K562 (cell line): Measurements from ENCODE around the gene MSL2. TPM values are rescaled to one million over a fixed set of nuclear protein-coding genes. Genes with fewer than 3 reads are reported as not detected.
A peak's percentile ranks its signal among the peaks of the same experiment; 100 is the strongest.

Experiments used
- ARID3B ChIP-seq: fragments of 250-450 bp; sonication (Bioruptor Pico); IDR thresholded peaks from 2 replicates; pipeline ENCODE4 v1.4.0; 2020; ENCODE audit warnings: borderline replicate concordance
- ATF6 ChIP-seq: sonication (generic); formaldehyde crosslinking; IDR thresholded peaks from 2 replicates; pipeline ENCODE4 v1.4.0; 2020; ENCODE audit warnings: mild to moderate bottlenecking, missing genetic modification reagents
- HDAC1 ChIP-seq, 2 experiments: fragments of 450-650 bp; IDR thresholded peaks; 2 replicates each; pipeline ENCODE4 v1.6.1; 2016 to 2017; ENCODE audit warnings: inconsistent platforms in 1 of 2, mild to moderate bottlenecking in 1 of 2, moderate library complexity in 1 of 2
- HDAC3 ChIP-seq: fragments of 450-650 bp; IDR thresholded peaks from 2 replicates; pipeline ENCODE4 v1.6.1; 2018; ENCODE audit warnings: borderline replicate concordance, mild to moderate bottlenecking, moderate library complexity; ENCODE audit not compliant: partially characterized antibody
- MCM2 ChIP-seq: fragments of 450-650 bp; IDR thresholded peaks from 2 replicates; pipeline ENCODE4 v1.6.1; 2017; ENCODE audit warnings: low read depth, mild to moderate bottlenecking
- NCOA2 ChIP-seq, 2 experiments: fragments of 450-650 bp; IDR thresholded peaks; 2 replicates each; pipeline ENCODE4 v1.6.1; 2018; ENCODE audit warnings: mild to moderate bottlenecking in 2 of 2, moderate library complexity in 1 of 2; ENCODE audit not compliant: partially characterized antibody in 2 of 2
- TAF7 ChIP-seq: fragments of 450-650 bp; IDR thresholded peaks from 2 replicates; pipeline ENCODE4 v1.6.1; 2016; ENCODE audit warnings: missing genetic modification characterization, missing compliant biosample characterization
- ZNF668 ChIP-seq: fragments of 250-450 bp; sonication (Bioruptor Pico); IDR thresholded peaks from 2 replicates; pipeline ENCODE4 v1.8.0; 2022; ENCODE audit warnings: mild to moderate bottlenecking, inconsistent platforms
- polyA plus RNA-seq, 8 experiments: library from polyadenylated mRNA; depleted of rRNA in 4 of 8; stranded (reverse) in 5 of 8; unstranded in 3 of 8; fragments of >200 nt; fragmentation: Nextera tagmentation in 2 of 8; fragmentation: Illumina TruSeq in 1 of 8; extraction: Ambion mirVana in 2 of 8; extraction: Trizol in 1 of 8; gene quantifications; 2 replicates each; pipeline versions ENCODE4 v1.2.1 to v1.2.3, GENCODE V29; 2011 to 2014; ENCODE audit warnings: inconsistent platforms in 1 of 8, missing spikeins in 1 of 8
- total RNA-seq, 7 experiments: library from RNA; depleted of rRNA in 6 of 7; stranded (reverse); fragments of >200 nt in 6 of 7; fragmentation: Illumina TruSeq in 2 of 7; extraction: Trizol in 2 of 7; gene quantifications; 2 replicates each; pipeline versions ENCODE4 v1.2.1 to v1.2.3, GENCODE V29; 2011 to 2021; ENCODE audit warnings: low replicate concordance in 1 of 7
- TF ChIP-seq, protein P1 (sequence below): sonication (generic); formaldehyde crosslinking; IDR thresholded peaks from 2 replicates; pipeline ENCODE4 v1.8.1; 2023; ENCODE audit warnings: mild to moderate bottlenecking, missing genetic modification reagents
- TF ChIP-seq, protein P2 (sequence below), 2 experiments: fragments of 450-650 bp in 1 of 2; sonication (generic) in 1 of 2; formaldehyde crosslinking; conservative IDR thresholded peaks; 2 replicates each; pipeline versions ENCODE4 v1.4.0 to v1.8.1; 2020 to 2022; ENCODE audit warnings: mild to moderate bottlenecking in 1 of 2, missing genetic modification reagents in 1 of 2
- TF ChIP-seq, protein P3 (sequence below): fragments of 200-800 bp; sonication (Bioruptor generic); IDR thresholded peaks from 2 replicates; pipeline ENCODE4 v1.6.1; 2017; ENCODE audit warnings: missing genetic modification characterization, missing compliant biosample characterization
- TF ChIP-seq, protein P4 (sequence below): fragments of 250-450 bp; sonication (Bioruptor Pico); IDR thresholded peaks from 2 replicates; pipeline ENCODE4 v1.8.0; 2022; ENCODE audit warnings: inconsistent platforms, mild to moderate bottlenecking, moderate library complexity, borderline replicate concordance
- TF ChIP-seq, protein P5 (sequence below): fragments of 450-650 bp; IDR thresholded peaks from 2 replicates; pipeline ENCODE4 v1.6.1; 2016; ENCODE audit warnings: low read depth, mild to moderate bottlenecking, moderate library complexity

MSL2 gene
- total and polyA plus RNA-seq, 9 of the 15 experiments (the other 6 are each of a cell fraction or from before 2014, with no cell fraction given) = 1.9 to 19.9 (median 9.1) TPM

DNA sequence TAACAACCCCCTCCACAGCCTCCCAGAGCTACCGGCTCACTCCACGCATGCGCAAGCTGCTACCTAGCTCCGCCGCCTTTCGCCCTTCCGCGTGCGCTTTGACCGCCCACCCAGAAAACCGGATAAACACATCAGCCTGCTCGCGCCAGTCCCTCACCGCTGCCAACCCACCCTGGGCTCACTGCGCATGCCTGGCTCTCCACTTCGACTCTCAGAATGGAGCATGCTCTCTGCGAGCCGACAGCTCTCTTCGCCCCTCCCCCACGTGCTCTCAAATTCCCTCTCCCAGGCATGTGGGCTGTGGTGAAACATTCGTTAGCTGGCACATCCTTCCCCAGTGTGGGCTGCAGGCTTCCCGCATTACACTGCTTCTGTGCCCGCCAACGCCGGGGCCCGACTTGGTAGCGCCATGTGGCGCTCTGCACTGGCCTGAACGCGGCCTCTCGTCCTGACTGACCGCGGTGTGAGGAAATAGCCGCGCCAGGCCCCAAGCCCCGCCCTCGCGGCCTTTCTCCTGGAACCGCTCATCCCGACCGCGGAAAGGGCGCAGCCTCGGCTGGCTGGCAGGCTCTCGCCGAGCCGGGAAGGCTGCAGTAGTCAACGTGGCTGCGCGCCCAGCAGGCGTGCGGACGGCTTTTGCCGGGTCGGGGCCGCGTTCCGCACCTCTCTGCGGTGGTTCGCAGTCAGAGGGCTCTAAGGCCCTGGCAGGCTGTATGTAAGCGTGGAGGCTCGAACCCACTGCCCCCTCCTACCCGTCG lies 445 bp upstream of the MSL2 start (continued):
- TF ChIP-seq, protein P1, sequence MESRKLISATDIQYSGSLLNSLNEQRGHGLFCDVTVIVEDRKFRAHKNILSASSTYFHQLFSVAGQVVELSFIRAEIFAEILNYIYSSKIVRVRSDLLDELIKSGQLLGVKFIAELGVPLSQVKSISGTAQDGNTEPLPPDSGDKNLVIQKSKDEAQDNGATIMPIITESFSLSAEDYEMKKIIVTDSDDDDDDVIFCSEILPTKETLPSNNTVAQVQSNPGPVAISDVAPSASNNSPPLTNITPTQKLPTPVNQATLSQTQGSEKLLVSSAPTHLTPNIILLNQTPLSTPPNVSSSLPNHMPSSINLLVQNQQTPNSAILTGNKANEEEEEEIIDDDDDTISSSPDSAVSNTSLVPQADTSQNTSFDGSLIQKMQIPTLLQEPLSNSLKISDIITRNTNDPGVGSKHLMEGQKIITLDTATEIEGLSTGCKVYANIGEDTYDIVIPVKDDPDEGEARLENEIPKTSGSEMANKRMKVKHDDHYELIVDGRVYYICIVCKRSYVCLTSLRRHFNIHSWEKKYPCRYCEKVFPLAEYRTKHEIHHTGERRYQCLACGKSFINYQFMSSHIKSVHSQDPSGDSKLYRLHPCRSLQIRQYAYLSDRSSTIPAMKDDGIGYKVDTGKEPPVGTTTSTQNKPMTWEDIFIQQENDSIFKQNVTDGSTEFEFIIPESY (CRISPR knock-in tag) = peak; percentile 92
- TF ChIP-seq MCM2 = no peak
- TF ChIP-seq HDAC3 = no peak
- no peak for TF ChIP-seq ARID3B
- peak; percentile 72 for TF ChIP-seq TAF7 (tag)
- TF ChIP-seq HDAC1 (IDR thresholded peaks at IDR 0.05) = peak in 1 of 2 experiments; percentile 91; a peak in 2 of 4 replicates
- no peak for TF ChIP-seq ZNF668 (CRISPR knock-in tag)
- TF ChIP-seq, protein P2, sequence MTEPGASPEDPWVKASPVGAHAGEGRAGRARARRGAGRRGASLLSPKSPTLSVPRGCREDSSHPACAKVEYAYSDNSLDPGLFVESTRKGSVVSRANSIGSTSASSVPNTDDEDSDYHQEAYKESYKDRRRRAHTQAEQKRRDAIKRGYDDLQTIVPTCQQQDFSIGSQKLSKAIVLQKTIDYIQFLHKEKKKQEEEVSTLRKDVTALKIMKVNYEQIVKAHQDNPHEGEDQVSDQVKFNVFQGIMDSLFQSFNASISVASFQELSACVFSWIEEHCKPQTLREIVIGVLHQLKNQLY (CRISPR knock-in tag; conservative IDR thresholded peaks at IDR 0.05) = peak in 1 of 2 experiments; percentile 76; a peak in 1 of 4 replicates
- TF ChIP-seq ATF6 (CRISPR knock-in tag) = peak; percentile 96
- TF ChIP-seq, protein P3, sequence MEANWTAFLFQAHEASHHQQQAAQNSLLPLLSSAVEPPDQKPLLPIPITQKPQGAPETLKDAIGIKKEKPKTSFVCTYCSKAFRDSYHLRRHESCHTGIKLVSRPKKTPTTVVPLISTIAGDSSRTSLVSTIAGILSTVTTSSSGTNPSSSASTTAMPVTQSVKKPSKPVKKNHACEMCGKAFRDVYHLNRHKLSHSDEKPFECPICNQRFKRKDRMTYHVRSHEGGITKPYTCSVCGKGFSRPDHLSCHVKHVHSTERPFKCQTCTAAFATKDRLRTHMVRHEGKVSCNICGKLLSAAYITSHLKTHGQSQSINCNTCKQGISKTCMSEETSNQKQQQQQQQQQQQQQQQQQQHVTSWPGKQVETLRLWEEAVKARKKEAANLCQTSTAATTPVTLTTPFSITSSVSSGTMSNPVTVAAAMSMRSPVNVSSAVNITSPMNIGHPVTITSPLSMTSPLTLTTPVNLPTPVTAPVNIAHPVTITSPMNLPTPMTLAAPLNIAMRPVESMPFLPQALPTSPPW (CRISPR knock-in tag) = no peak
- TF ChIP-seq NCOA2 (IDR thresholded peaks at IDR 0.05; ENCODE audit: partially characterized antibody in 2 of 2) = no peak
- TF ChIP-seq, protein P4, sequence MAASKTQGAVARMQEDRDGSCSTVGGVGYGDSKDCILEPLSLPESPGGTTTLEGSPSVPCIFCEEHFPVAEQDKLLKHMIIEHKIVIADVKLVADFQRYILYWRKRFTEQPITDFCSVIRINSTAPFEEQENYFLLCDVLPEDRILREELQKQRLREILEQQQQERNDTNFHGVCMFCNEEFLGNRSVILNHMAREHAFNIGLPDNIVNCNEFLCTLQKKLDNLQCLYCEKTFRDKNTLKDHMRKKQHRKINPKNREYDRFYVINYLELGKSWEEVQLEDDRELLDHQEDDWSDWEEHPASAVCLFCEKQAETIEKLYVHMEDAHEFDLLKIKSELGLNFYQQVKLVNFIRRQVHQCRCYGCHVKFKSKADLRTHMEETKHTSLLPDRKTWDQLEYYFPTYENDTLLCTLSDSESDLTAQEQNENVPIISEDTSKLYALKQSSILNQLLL (CRISPR knock-in tag) = no peak
- TF ChIP-seq, protein P5, sequence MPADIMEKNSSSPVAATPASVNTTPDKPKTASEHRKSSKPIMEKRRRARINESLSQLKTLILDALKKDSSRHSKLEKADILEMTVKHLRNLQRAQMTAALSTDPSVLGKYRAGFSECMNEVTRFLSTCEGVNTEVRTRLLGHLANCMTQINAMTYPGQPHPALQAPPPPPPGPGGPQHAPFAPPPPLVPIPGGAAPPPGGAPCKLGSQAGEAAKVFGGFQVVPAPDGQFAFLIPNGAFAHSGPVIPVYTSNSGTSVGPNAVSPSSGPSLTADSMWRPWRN = 0 out of 2 replicates have a peak, but pooled peaks have one; percentile 21
